ENCODE results near the gene RPS15.

RPS15 gene

DNA sequence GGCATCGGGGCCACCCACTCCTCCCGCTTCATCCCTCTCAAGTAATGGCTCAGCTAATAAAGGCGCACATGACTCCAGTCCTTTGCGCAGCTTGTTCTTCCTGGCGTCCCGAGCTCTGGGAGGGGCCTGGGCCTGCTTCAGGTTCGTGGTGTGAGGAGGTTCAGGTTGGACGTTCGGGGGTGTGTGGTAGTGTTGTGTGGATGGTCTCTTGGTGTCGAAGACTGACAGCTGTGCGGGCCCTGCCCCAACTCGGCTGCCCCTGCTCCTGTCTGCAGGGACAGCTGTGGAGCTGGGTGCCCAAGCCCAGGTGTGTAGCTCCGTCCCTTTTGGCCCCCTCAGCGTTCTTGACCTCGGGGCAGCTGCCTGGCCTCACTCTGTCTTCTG is 2.2 kb downstream of the RPS15 start:
- peaks cover 30% of the 10 kb centered on the region for H3K4me1 ChIP-seq (ENCODE audit: insufficient read depth, low read length, poor library complexity, severe bottlenecking)
- peaks cover 46% of the 10 kb centered on the region for H3K79me2 ChIP-seq (ENCODE audit: insufficient read depth, low read length)
- H3K36me3 ChIP-seq (ENCODE audit: insufficient read depth, low read length), result peaks cover 29% of the 10 kb centered on the region
- peaks cover 48% of the 10 kb centered on the region for H4K20me1 ChIP-seq (ENCODE audit: insufficient read depth, low read length, poor library complexity, severe bottlenecking)
- TF ChIP-seq CTCF (conservative IDR thresholded peaks at IDR 0.05; ENCODE audit: low read length) (no peak), EZH2phosphoT487 (IDR thresholded peaks at IDR 0.05; ENCODE audit: borderline replicate concordance) (no peak)
- H3K27me3 ChIP-seq (ENCODE audit: insufficient read depth, low read length, poor library complexity, severe bottlenecking), result peaks cover 9% of the 10 kb centered on the region
- H3K9me2 ChIP-seq (replicated peaks; ENCODE audit: low read depth, low read length), result no peaks in the 10 kb centered on the region
- no peak overlapping the region for H2AFZ ChIP-seq (ENCODE audit: low read length)
- peak overlapping the region; percentile 99 for H3K4me2 ChIP-seq (ENCODE audit: low read depth, low read length, poor library complexity, severe bottlenecking)
- peaks cover 2% of the 10 kb centered on the region; the same call in 1 of the 2 replicates for H3F3A ChIP-seq (ENCODE audit: low read depth)
- no peaks in the 10 kb centered on the region for H3K9me3 ChIP-seq (ENCODE audit: insufficient read depth, low read depth, low read length)
- H3K9ac ChIP-seq (ENCODE audit: low read depth, low read length, poor library complexity, severe bottlenecking), result peak overlapping the region; percentile 97
- H3K4me3 ChIP-seq (ENCODE audit: low read length, poor library complexity, severe bottlenecking), result peak overlapping the region; percentile 100

DNA sequence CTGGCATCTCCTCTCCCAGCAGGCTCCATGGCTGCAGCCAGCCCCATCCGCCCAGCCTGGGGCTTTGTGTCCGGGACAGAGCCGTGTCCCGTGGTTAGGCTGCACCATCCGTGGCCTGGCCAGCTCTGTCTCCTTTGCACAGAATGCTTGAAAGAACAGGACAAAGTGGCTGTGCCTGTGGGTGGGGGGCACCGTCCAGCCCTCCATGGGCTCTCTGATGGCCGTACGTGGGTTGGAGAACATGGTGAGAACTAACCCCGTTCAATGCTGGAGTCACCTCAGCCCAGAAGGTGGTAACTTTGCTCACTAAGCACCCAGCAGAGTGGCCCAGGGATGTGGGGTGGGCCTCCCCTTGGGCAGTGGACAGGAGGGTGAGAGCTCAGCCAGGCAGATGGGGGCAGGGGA is 2.8 kb downstream of the RPS15 start:
- Histone ChIP-seq H2AFZ (ENCODE audit: low read length) (no peak overlapping the region), H3F3A (ENCODE audit: low read depth) (peaks cover 2% of the 10 kb centered on the region; the same call in 1 of the 2 replicates), H4K20me1 (ENCODE audit: insufficient read depth, low read length, poor library complexity, severe bottlenecking) (peaks cover 48% of the 10 kb centered on the region), H3K9ac (ENCODE audit: low read depth, low read length, poor library complexity, severe bottlenecking) (peak overlapping the region; percentile 97), H3K27me3 (ENCODE audit: insufficient read depth, low read length, poor library complexity, severe bottlenecking) (peaks cover 9% of the 10 kb centered on the region), H3K4me3 (ENCODE audit: low read length, poor library complexity, severe bottlenecking) (peak overlapping the region; percentile 100), H3K79me2 (ENCODE audit: insufficient read depth, low read length) (peaks cover 46% of the 10 kb centered on the region), H3K4me2 (ENCODE audit: low read depth, low read length, poor library complexity, severe bottlenecking) (peak overlapping the region; percentile 99), H3K4me1 (ENCODE audit: insufficient read depth, low read length, poor library complexity, severe bottlenecking) (peaks cover 30% of the 10 kb centered on the region), H3K9me2 (replicated peaks; ENCODE audit: low read depth, low read length) (no peaks in the 10 kb centered on the region), H3K9me3 (ENCODE audit: insufficient read depth, low read depth, low read length) (no peaks in the 10 kb centered on the region), H3K36me3 (ENCODE audit: insufficient read depth, low read length) (peaks cover 25% of the 10 kb centered on the region)
- TF ChIP-seq CTCF (conservative IDR thresholded peaks at IDR 0.05; ENCODE audit: low read length), result no peak
- TF ChIP-seq EZH2phosphoT487 (IDR thresholded peaks at IDR 0.05; ENCODE audit: borderline replicate concordance), result no peak

GRCh38 chr19:1441677-1442438 is 3.7 kb downstream of the RPS15 start:
- H3K4me3 ChIP-seq (ENCODE audit: low read length, poor library complexity, severe bottlenecking), result no peak overlapping the region
- H4K20me1 ChIP-seq (ENCODE audit: insufficient read depth, low read length, poor library complexity, severe bottlenecking), result peaks cover 51% of the 10 kb centered on the region
- TF ChIP-seq EZH2phosphoT487 (IDR thresholded peaks at IDR 0.05; ENCODE audit: borderline replicate concordance) (no peak), CTCF (conservative IDR thresholded peaks at IDR 0.05; ENCODE audit: low read length) (no peak)
- H3K36me3 ChIP-seq (ENCODE audit: insufficient read depth, low read length), result peaks cover 25% of the 10 kb centered on the region
- peaks cover 30% of the 10 kb centered on the region for H3K4me1 ChIP-seq (ENCODE audit: insufficient read depth, low read length, poor library complexity, severe bottlenecking)
- peaks cover 9% of the 10 kb centered on the region for H3K27me3 ChIP-seq (ENCODE audit: insufficient read depth, low read length, poor library complexity, severe bottlenecking)
- no peak overlapping the region for H2AFZ ChIP-seq (ENCODE audit: low read length)
- H3K79me2 ChIP-seq (ENCODE audit: insufficient read depth, low read length), result peaks cover 46% of the 10 kb centered on the region
- peaks cover 2% of the 10 kb centered on the region; the same call in 1 of the 2 replicates for H3F3A ChIP-seq (ENCODE audit: low read depth)
- H3K9me3 ChIP-seq (ENCODE audit: insufficient read depth, low read depth, low read length), result no peaks in the 10 kb centered on the region
- H3K4me2 ChIP-seq (ENCODE audit: low read depth, low read length, poor library complexity, severe bottlenecking), result peak overlapping the region; percentile 99
- no peaks in the 10 kb centered on the region for H3K9me2 ChIP-seq (replicated peaks; ENCODE audit: low read depth, low read length)
- H3K9ac ChIP-seq (ENCODE audit: low read depth, low read length, poor library complexity, severe bottlenecking), result no peak overlapping the region
